Liver (tissue), 9 donors: ENCODE data around the gene FGFR4. TPM values are rescaled to one million over a fixed set of nuclear protein-coding genes. Genes with fewer than 3 reads are reported as not detected.

Source experiments
- DNase-seq: peaks from one replicate; pipeline ENCODE4 v3.0.0-alpha.2; 2017; ENCODE audit warnings: low spot score
- H3K27ac ChIP-seq, 2 donors: one replicate each; pipeline ENCODE4 v1.7.0; 2013; ENCODE audit warnings: inconsistent platforms in 2 of 2, low read length in 2 of 2, control low read depth in 1 of 2, low read depth in 1 of 2, mild to moderate bottlenecking in 1 of 2
- H3K27me3 ChIP-seq, 4 donors: one replicate each; pipeline versions ENCODE4 v1.6.1 to v1.7.0; 2013; ENCODE audit warnings: low read length in 3 of 4, inconsistent platforms in 1 of 4, mild to moderate bottlenecking in 1 of 4, moderate library complexity in 1 of 4; ENCODE audit not compliant: control insufficient read depth in 4 of 4, insufficient read depth in 4 of 4
- H3K36me3 ChIP-seq, 4 donors: one replicate each; pipeline versions ENCODE4 v1.6.1 to v1.7.0; 2013; ENCODE audit warnings: low read length in 3 of 4, mild to moderate bottlenecking in 3 of 4, low read depth in 1 of 4, moderate library complexity in 1 of 4; ENCODE audit not compliant: control insufficient read depth in 4 of 4, insufficient read depth in 3 of 4
- H3K4me1 ChIP-seq, 4 donors: one replicate each; pipeline versions ENCODE4 v1.6.1 to v1.7.0; 2013; ENCODE audit warnings: low read length in 3 of 4, mild to moderate bottlenecking in 3 of 4, moderate library complexity in 1 of 4; ENCODE audit not compliant: control insufficient read depth in 4 of 4, insufficient read depth in 4 of 4
- H3K4me3 ChIP-seq, 3 donors: one replicate each; pipeline versions ENCODE4 v1.6.1 to v1.7.0; 2013; ENCODE audit warnings: low read length in 3 of 3, control low read depth in 1 of 3, low read depth in 1 of 3, mild to moderate bottlenecking in 1 of 3
- H3K9ac ChIP-seq, 2 donors: one replicate each; pipeline ENCODE4 v1.7.0; 2013; ENCODE audit warnings: low read length in 2 of 2, mild to moderate bottlenecking in 2 of 2, moderate library complexity in 2 of 2, control low read depth in 1 of 2, low read depth in 1 of 2
- H3K9me3 ChIP-seq, 4 donors: one replicate each; pipeline versions ENCODE4 v1.6.1 to v1.7.0; 2013; ENCODE audit warnings: low read length in 3 of 4; ENCODE audit not compliant: control insufficient read depth in 4 of 4
- CTCF ChIP-seq: fragments of 150-350 bp; IDR thresholded peaks from 2 replicates; pipeline ENCODE4 v1.5.1; 2017; ENCODE audit warnings: improper control_type of control experiment, low read depth, low read length; ENCODE audit not compliant: missing input control
- EGR1 ChIP-seq, 2 donors: IDR thresholded peaks; 2 replicates each; pipeline ENCODE4 v1.6.1; 2016 to 2018; ENCODE audit warnings: antibody characterized with exemption in 2 of 2, low read depth in 2 of 2
- FOXA1 ChIP-seq: IDR thresholded peaks from 2 replicates; pipeline ENCODE4 v1.6.1; 2016; ENCODE audit warnings: antibody characterized with exemption
- FOXA2 ChIP-seq: IDR thresholded peaks from 2 replicates; pipeline ENCODE4 v1.6.1; 2016; ENCODE audit warnings: antibody characterized with exemption
- GABPA ChIP-seq, 2 donors: IDR thresholded peaks in 1 of 2; conservative IDR thresholded peaks in 1 of 2; 2 replicates each; pipeline ENCODE4 v1.6.1; 2016; ENCODE audit warnings: antibody characterized with exemption in 2 of 2, mild to moderate bottlenecking in 1 of 2, moderate library complexity in 1 of 2
- RAD21 ChIP-seq, 2 donors: IDR thresholded peaks; 2 replicates each; pipeline ENCODE4 v1.6.1; 2016; ENCODE audit warnings: antibody characterized with exemption in 2 of 2, mild to moderate bottlenecking in 2 of 2
- REST ChIP-seq: IDR thresholded peaks from 2 replicates; pipeline ENCODE4 v1.6.1; 2016; ENCODE audit warnings: antibody characterized with exemption, mild to moderate bottlenecking
- TAF1 ChIP-seq: conservative IDR thresholded peaks from 2 replicates; pipeline ENCODE4 v1.6.1; 2016; ENCODE audit warnings: antibody characterized with exemption, mild to moderate bottlenecking
- YY1 ChIP-seq: IDR thresholded peaks from 2 replicates; pipeline ENCODE4 v1.6.1; 2016; ENCODE audit warnings: antibody characterized with exemption, mild to moderate bottlenecking
- ZBTB33 ChIP-seq: IDR thresholded peaks from 2 replicates; pipeline ENCODE4 v1.6.1; 2016; ENCODE audit warnings: antibody characterized with exemption
- WGBS: extraction: QIAGEN DNeasy Blood & Tissue Kit; methylation state at CpG from one replicate; pipeline ENCODE4 v1.1.7; 2013; 5-methylcytosine and 5-hydroxymethylcytosine counted together
- polyA plus RNA-seq, 2 donors: library from polyadenylated mRNA; stranded (reverse) in 1 of 2; unstranded in 1 of 2; fragments of 200-250 nt in 1 of 2; fragments of >200 nt in 1 of 2; fragmentation: Nextera tagmentation in 1 of 2; extraction: Ambion mirVana in 1 of 2; gene quantifications; one replicate each; pipeline versions ENCODE4 v1.2.1 to v1.2.3, GENCODE V29; 2013 to 2015
- total RNA-seq, 2 donors: library from RNA; depleted of rRNA; stranded (reverse); fragments of >200 nt; gene quantifications; one replicate each; pipeline ENCODE4 v1.2.3, GENCODE V29; 2014
- donor health status: healthy.
- donor health status: healthy.
- donor health status: healthy.
- donor health status: healthy.
- donor health status: healthy.

The FGFR4 gene
- total and polyA plus RNA-seq, 4 donors: 42.3 to 72.6 (median 56.3) TPM

- peaks cover 3 to 28% (median 16%) of the 10 kb centered on the region in 4 donors for H3K36me3 ChIP-seq
- 98% methylated on average over 6 of the region's 6 CpGs for WGBS
- H3K4me1 ChIP-seq: no peaks in the 10 kb centered on the region
- no peaks in the 10 kb centered on the region for H3K27me3 ChIP-seq
- no peak overlapping the region for H3K9ac ChIP-seq
- TF ChIP-seq YY1: no peak
- no peak for TF ChIP-seq CTCF
- no peak for TF ChIP-seq TAF1
- no peak for TF ChIP-seq RAD21 (IDR thresholded peaks at IDR 0.05)
- H3K27ac ChIP-seq: no peak overlapping the region
- DNase-seq: no peak
- H3K4me3 ChIP-seq: no peak overlapping the region
- no peaks in the 10 kb centered on the region for H3K9me3 ChIP-seq
Observed at GRCh38 chr5:177043114-177043513, 43.6 kb upstream of the FGFR4 start.

- Histone ChIP-seq H3K27me3 (no peaks in the 10 kb centered on the region), H3K9ac (no peak overlapping the region), H3K4me1 (no peaks in the 10 kb centered on the region), H3K4me3 (no peak overlapping the region), H3K9me3 (no peaks in the 10 kb centered on the region), H3K27ac (no peak overlapping the region), H3K36me3 (peaks cover 6 to 28% (median 16%) of the 10 kb centered on the region in 4 donors)
- DNase-seq: no peak
- WGBS: 80% methylated on average over 1 of the region's 1 CpG
- TF ChIP-seq RAD21 (IDR thresholded peaks at IDR 0.05) (no peak), CTCF (no peak)
Observed at GRCh38 chr5:177043958-177044357, 42.8 kb upstream of the FGFR4 start.

- TF ChIP-seq EGR1 (IDR thresholded peaks at IDR 0.05; ENCODE audit: low read depth in 2 of 2): no peak
- TF ChIP-seq ZBTB33: no peak
- TF ChIP-seq GABPA (IDR thresholded peaks at IDR 0.05 in 1 of 2, conservative IDR thresholded peaks at IDR 0.05 in 1 of 2): no peak
- TF ChIP-seq REST: no peak
- no peak for TF ChIP-seq FOXA2
- TF ChIP-seq FOXA1: no peak
- TF ChIP-seq RAD21 (IDR thresholded peaks at IDR 0.05): no peak
- Histone ChIP-seq H3K27me3 (no peaks in the 10 kb centered on the region), H3K4me1 (no peaks in the 10 kb centered on the region), H3K36me3 (peaks cover 6 to 32% (median 18%) of the 10 kb centered on the region in 4 donors), H3K27ac (no peak overlapping the region), H3K9ac (no peak overlapping the region), H3K9me3 (no peaks in the 10 kb centered on the region), H3K4me3 (no peak overlapping the region)
- 93% methylated on average over 1 of the region's 1 CpG for WGBS
- no peak for DNase-seq
Observed at GRCh38 chr5:177044641-177045040, 42.1 kb upstream of the FGFR4 start.
